Measurements from ENCODE around the gene STH. TPM values are rescaled to one million over a fixed set of nuclear protein-coding genes. Genes with fewer than 3 reads are reported as not detected.

The STH gene, protein sequence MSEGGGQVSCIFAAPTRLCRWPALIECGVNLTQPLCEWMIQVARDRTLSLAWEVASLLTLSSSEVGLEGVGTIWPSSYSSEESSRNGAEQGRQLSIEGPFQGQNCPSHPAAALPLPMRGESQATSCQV
- total RNA-seq (2021; ENCODE audit: unreplicated experiment) (not detected), Bru-seq, nascent RNA (percentile 40 among the genes with signal in this experiment), BruChase-seq, experiment 1, labeled RNA remaining after a 2-hour chase (percentile 34 among the genes with signal in this experiment), BruChase-seq, experiment 2, labeled RNA remaining after a 6-hour chase (not detected)
- polyA plus RNA-seq (2012; ENCODE audit: insufficient read length) = not detected
- long read RNA-seq = 0 reads

DNA sequence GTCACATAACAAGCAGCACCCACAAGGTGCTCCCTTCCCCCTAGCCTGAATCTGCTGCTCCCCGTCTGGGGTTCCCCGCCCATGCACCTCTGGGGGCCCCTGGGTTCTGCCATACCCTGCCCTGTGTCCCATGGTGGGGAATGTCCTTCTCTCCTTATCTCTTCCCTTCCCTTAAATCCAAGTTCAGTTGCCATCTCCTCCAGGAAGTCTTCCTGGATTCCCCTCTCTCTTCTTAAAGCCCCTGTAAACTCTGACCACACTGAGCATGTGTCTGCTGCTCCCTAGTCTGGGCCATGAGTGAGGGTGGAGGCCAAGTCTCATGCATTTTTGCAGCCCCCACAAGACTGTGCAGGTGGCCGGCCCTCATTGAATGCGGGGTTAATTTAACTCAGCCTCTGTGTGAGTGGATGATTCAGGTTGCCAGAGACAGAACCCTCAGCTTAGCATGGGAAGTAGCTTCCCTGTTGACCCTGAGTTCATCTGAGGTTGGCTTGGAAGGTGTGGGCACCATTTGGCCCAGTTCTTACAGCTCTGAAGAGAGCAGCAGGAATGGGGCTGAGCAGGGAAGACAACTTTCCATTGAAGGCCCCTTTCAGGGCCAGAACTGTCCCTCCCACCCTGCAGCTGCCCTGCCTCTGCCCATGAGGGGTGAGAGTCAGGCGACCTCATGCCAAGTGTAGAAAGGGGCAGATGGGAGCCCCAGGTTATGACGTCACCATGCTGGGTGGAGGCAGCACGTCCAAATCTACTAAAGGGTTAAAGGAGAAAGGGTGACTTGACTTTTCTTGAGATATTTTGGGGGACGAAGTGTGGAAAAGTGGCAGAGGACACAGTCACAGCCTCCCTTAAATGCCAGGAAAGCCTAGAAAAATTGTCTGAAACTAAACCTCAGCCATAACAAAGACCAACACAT, at the start of gene STH:
STH (plus strand) TSS at position 264 of the 913 bp plus-strand sequence; CDS start at position 294, 30 bp downstream.
- intact Hi-C loops (cut with micrococcal nuclease; ENCODE audit: unreplicated experiment) (no loop called here), in situ Hi-C loops (cut with HindIII; ENCODE audit: low pct_unique_long_range_greater_than_20kb, low sequenced_read_pairs) (no loop called here)
- Histone ChIP-seq H3K27ac (ENCODE audit: low read length) (no peak within 1 kb of the TSS), H3K4me3 (ENCODE audit: low read depth in 2 of 2, low read length in 2 of 2) (no peak within 1 kb of the TSS), H3K9me3 (ENCODE audit: control insufficient read depth, insufficient read depth, low read depth, low read length) (no peaks in the 10 kb centered on the region), H3K27me3 (ENCODE audit: control insufficient read depth, insufficient read depth, low read length) (no peaks in the 10 kb centered on the region), H3K36me3 (ENCODE audit: control insufficient read depth, insufficient read depth, low read length) (no peaks in the 10 kb centered on the region), H3K4me1 (ENCODE audit: control insufficient read depth, insufficient read depth, low read length) (no peaks in the 10 kb centered on the region)
- TF ChIP-seq, protein P1, sequence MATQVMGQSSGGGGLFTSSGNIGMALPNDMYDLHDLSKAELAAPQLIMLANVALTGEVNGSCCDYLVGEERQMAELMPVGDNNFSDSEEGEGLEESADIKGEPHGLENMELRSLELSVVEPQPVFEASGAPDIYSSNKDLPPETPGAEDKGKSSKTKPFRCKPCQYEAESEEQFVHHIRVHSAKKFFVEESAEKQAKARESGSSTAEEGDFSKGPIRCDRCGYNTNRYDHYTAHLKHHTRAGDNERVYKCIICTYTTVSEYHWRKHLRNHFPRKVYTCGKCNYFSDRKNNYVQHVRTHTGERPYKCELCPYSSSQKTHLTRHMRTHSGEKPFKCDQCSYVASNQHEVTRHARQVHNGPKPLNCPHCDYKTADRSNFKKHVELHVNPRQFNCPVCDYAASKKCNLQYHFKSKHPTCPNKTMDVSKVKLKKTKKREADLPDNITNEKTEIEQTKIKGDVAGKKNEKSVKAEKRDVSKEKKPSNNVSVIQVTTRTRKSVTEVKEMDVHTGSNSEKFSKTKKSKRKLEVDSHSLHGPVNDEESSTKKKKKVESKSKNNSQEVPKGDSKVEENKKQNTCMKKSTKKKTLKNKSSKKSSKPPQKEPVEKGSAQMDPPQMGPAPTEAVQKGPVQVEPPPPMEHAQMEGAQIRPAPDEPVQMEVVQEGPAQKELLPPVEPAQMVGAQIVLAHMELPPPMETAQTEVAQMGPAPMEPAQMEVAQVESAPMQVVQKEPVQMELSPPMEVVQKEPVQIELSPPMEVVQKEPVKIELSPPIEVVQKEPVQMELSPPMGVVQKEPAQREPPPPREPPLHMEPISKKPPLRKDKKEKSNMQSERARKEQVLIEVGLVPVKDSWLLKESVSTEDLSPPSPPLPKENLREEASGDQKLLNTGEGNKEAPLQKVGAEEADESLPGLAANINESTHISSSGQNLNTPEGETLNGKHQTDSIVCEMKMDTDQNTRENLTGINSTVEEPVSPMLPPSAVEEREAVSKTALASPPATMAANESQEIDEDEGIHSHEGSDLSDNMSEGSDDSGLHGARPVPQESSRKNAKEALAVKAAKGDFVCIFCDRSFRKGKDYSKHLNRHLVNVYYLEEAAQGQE (IDR thresholded peaks at IDR 0.05; ENCODE audit: insufficient read depth in 1 of 2, low read depth in 2 of 2, low read length in 1 of 2) = no peak
- TF ChIP-seq TCF7L2 (IDR thresholded peaks at IDR 0.05; ENCODE audit: low read depth, low read length) (no peak), POLR2AphosphoS5 (IDR thresholded peaks at IDR 0.05; ENCODE audit: low read depth, low read length) (no peak), SIN3A (IDR thresholded peaks at IDR 0.05; ENCODE audit: borderline replicate concordance, insufficient read depth, low read depth, low read length) (no peak)
- TF ChIP-seq, protein P2, sequence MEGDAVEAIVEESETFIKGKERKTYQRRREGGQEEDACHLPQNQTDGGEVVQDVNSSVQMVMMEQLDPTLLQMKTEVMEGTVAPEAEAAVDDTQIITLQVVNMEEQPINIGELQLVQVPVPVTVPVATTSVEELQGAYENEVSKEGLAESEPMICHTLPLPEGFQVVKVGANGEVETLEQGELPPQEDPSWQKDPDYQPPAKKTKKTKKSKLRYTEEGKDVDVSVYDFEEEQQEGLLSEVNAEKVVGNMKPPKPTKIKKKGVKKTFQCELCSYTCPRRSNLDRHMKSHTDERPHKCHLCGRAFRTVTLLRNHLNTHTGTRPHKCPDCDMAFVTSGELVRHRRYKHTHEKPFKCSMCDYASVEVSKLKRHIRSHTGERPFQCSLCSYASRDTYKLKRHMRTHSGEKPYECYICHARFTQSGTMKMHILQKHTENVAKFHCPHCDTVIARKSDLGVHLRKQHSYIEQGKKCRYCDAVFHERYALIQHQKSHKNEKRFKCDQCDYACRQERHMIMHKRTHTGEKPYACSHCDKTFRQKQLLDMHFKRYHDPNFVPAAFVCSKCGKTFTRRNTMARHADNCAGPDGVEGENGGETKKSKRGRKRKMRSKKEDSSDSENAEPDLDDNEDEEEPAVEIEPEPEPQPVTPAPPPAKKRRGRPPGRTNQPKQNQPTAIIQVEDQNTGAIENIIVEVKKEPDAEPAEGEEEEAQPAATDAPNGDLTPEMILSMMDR (IDR thresholded peaks at IDR 0.05) = no peak
- no peak for DNase-seq (ENCODE audit: low read depth, low spot score)
- ATAC-seq = no peak
- ChIA-PET CTCF (no interaction called here), POLR2A (no interaction called here)
- no TSS peak for BruUV-seq (replicated peaks)

DNA sequence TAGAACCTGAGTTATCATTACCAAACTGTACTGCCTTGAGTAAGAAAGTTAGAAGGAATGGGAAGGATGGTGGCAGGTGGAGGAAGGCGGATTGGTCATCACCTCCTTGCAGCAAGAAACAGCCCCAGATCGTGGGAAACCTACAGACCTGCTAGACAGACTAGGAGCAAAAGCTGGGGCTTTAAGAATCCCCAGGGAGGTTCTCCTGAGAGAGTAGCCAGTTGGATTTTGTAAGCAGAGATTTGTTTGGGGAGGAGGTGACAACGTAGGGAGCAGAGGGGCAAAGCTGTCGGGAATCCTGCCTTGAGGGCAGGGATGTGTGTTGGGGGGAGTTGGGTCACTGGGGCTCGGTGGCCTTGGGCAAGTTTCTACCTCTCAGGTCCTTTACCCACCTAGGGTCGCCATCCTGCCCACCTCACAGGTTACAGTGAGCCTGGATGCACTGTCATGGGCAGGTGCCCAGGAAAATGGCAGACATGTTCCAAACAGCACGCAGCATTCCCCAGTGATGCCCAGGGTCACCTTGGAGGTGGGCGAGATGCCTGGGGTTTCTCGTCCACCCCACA, 49.2 kb upstream of the STH start:
- H3K4me3 ChIP-seq (ENCODE audit: low read depth in 2 of 2, low read length in 2 of 2) = no peak overlapping the region
- no peak overlapping the region; the same call in 1 of the 2 replicates for H3K27ac ChIP-seq (ENCODE audit: low read length)
- no peaks in the 10 kb centered on the region for H3K36me3 ChIP-seq (ENCODE audit: control insufficient read depth, insufficient read depth, low read length)
- POLR2A ChIA-PET = no interaction called here
- no TSS peak for BruUV-seq (replicated peaks)
- no peaks in the 10 kb centered on the region for H3K9me3 ChIP-seq (ENCODE audit: control insufficient read depth, insufficient read depth, low read depth, low read length)
- no peaks in the 10 kb centered on the region for H3K27me3 ChIP-seq (ENCODE audit: control insufficient read depth, insufficient read depth, low read length)
- intact Hi-C loops (cut with micrococcal nuclease; ENCODE audit: unreplicated experiment) (no loop called here), in situ Hi-C loops (cut with HindIII; ENCODE audit: low pct_unique_long_range_greater_than_20kb, low sequenced_read_pairs) (no loop called here)
- no peak for ATAC-seq
- DNase-seq (ENCODE audit: low read depth, low spot score) = no peak
- CTCF ChIA-PET = interaction anchor here (0.6 to 1.3 kb wide), 4 partner anchors 16 to 587 kb away, joined by 3 to 10 read pairs (median 4); no protein-coding TSS in a partner anchor
- H3K4me1 ChIP-seq (ENCODE audit: control insufficient read depth, insufficient read depth, low read length) = peaks cover 6% of the 10 kb centered on the region; the same call in 1 of the 2 replicates
- no peak for TF ChIP-seq TCF7L2 (IDR thresholded peaks at IDR 0.05; ENCODE audit: low read depth, low read length)
- TF ChIP-seq, protein P1 (IDR thresholded peaks at IDR 0.05; ENCODE audit: insufficient read depth in 1 of 2, low read depth in 2 of 2, low read length in 1 of 2) = no peak
- TF ChIP-seq, protein P2 (IDR thresholded peaks at IDR 0.05) = no peak
- TF ChIP-seq POLR2AphosphoS5 (IDR thresholded peaks at IDR 0.05; ENCODE audit: low read depth, low read length) = no peak
- TF ChIP-seq SIN3A (IDR thresholded peaks at IDR 0.05; ENCODE audit: borderline replicate concordance, insufficient read depth, low read depth, low read length) = no peak
